ENCODE results near the gene TMCC3.
"Not testable (repeated sequence)": the region's sequence is repeated elsewhere in the genome, so short reads cannot be mapped to it uniquely, and the experiment has no call there.

Gene TMCC3

DNA sequence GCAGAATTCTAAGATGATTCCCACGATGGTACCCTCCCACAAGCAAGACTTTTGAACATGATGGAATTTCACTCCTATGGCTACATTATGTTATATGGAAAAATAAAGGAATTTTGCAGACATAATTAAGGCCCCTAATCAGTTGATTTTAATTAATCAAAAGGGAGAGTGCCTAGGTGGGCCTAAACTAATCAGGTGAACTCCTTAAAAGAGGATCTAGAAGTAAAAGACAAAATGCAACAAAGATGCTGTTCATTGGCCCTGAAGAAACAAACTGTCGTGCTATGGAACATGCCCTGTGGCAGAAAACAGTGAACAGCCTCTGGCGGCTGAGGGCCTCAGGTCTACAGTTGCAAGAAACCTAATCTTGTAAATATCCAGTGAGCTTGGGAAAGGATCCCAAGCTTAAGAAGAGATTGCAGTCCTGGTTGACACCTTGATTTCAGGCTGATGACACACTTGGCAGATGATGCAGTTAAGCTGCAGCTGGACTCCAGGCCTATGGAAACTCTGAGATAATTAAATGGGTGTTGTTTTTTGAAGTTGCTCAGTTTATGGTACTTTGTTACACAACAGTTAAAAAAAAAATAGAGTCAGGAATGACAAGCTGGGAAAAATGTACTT is 13.8 kb downstream of the TMCC3 start:
- no peak for DNase-seq (ENCODE audit: low read depth in 2 of 2)

DNA sequence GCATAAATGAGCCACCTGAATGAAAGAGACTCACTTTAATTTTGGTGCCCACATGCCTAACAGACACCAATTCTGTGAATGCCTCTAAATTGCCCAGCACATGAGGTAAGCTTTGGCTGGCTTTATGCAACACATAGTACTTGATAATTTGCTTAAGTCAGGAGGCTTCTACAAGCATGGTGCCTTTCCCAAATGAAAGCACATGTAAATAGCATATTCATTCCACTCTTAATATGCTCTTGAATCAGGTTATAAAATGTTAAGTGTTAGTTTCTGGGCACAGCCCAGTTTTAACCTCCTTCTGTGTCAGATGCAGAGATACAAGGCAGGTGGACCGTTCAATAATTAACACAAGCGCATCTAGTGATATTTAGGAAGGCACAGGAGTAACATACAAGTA is 15.6 kb downstream of the TMCC3 start:
- DNase-seq (ENCODE audit: low read depth in 2 of 2) = no peak

DNA sequence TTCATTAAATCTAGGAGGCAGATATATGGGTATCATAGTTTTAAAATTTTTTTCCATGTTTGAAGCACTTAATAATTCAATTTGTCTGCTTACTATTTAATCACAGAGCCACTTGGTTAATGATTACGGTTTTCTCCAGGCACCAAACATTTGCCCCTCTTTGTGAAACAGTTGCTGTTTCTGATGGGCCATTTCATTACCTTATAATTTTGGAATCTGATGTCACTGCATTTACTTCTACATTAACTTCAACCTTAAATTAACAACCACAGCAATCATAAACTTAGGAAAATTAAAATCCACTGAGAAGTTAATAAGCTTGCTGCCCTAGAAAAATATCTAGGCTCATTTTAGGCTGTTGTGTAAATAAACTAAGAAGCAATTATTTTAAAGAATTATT is 17.0 kb downstream of the TMCC3 start:
- DNase-seq (ENCODE audit: low read depth in 2 of 2) = no peak

DNA sequence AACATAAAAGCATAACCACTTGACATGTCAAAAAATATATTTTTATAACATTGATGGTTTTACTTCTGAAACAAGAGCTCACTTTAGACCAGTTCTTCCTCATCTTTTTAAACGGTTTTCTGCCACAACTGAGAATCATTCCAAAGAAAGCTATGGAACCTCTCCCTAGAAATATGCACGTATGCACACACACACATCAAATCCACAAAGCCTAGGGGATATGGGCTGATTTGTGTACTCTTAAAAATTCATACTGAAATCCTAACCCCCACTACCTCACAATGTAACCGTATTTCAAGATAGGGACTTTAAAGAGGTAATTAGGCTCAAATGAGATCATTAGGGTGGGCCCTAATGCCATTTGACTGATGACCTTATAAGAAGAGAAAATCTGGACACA is 19.3 kb downstream of the TMCC3 start:
- DNase-seq (ENCODE audit: low read depth in 2 of 2) = no peak

DNA sequence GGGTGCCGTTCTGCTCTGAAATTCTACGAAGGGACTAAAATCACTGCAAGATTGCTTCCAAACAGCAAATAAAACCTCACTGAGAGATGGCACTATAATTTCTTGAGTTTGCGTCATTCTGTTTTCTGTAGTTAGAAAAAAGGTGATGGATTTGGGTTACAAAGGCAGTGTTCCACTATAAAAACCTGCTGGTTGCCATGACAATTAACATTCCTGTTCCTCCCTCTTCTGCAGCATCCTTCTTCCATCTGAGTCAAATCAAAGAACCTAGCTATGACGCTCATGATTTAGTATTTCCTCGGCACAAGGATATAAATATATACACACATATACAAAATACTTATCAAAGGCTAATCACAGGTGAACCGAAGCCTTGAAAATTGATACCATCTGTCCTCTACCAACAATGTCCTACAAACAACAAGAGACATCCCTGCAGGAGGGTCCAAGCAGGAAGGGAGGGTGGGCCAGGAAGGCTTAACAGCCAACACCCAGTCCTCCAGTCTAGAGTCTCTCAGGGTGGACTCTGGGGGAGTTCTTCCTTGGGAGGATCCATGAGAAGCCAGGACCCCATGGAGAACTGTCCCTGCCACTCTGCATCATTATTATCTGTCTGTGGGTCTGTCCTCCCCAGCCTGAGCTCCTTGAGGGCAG is 21.4 kb downstream of the TMCC3 start:
- no peak for DNase-seq (ENCODE audit: low read depth in 2 of 2)

DNA sequence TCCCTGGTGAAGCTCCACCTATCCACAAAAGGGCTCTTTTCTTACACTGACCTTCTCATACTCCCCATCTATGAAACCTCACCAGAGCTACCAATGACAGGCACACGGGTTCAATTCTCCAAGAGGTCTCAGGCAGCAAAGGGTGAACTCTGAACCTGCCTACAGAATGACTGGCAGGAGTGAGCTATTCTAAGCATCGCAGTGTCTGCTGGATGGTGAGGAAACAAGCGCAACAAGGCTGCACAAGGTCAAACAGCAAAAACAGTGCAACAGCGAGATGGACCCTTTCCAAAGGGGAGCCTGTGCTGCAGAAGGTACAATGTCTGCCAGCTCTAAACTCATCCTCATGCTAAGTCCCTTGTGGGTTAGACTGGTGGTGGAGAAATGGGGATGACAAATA is 22.0 kb downstream of the TMCC3 start:
- DNase-seq (ENCODE audit: low read depth in 2 of 2) = no peak

DNA sequence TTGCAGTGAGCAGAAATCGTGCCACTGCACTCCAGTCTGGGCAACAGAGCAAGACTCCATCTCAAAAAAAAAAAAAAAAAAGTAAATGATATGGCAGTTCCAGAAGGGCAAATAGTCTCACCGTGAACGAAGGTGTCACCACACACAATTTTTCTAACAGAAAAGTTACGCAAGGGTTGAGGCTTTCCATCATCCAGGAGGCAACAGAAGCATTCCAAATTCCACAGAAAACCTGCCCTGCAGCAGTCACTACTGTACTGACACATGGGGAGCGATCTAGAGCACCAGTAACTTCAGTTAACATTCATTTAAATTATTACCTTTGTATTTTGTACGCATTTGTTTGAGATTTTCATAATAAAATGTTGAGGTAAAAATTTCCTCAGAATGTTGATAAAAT is 24.8 kb downstream of the TMCC3 start:
- no peak for DNase-seq (ENCODE audit: low read depth in 2 of 2)

DNA sequence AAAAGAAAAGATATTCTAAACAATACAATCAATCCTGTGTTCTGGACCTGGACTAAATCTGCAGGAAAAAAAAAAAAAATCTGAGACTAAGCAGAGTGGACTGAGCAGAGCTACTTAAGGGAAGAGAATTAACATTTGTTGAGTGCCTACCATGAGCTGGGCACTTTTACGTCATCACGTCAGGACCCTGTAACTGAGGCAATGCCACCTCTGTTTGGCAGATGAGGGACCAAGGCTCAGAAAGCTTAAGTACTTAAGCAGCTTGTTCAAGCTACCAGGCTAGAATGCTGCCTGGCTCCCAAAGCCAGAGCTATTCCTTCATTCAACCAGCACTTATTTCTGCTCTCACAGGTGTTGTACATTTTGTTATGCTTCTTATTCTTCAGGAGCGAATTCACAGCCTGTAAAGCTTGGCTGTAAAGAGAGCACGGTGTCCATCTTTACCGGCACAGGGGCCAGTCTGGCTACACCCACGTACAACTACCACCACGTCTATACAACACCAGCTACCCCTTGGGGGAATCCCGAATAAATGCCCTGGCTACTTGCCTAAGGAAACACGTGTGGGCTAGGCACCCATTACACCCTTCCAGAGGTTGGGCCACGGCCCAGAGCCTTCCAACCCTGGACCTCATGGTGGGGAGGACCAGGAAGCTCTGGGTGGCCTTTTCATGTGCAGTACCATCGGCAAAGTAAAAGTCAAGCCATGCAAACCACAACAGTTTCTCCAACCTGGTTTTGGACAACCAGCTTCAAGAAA is 27.0 kb downstream of the TMCC3 start:
- DNase-seq (ENCODE audit: low read depth in 2 of 2) = no peak

DNA sequence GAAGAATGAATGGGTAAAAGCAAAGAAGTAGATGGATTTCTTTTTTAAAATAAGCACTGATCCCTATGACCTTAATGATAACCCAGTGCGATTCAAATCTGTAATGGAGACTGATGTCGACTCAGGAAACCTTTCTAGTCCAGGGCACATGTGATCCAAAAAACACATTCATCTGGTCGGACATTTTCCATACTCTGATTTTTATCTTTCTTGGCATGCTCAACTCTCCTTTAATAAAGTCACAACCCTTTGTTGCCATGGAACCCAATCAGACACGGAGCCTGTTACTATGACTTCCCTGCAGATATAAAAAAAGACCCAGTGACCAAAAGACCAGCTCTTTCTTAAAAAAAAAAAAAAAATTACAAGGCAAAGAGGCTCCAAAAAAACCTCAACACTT is 27.9 kb downstream of the TMCC3 start:
- no peak for DNase-seq (ENCODE audit: low read depth in 2 of 2)

DNA sequence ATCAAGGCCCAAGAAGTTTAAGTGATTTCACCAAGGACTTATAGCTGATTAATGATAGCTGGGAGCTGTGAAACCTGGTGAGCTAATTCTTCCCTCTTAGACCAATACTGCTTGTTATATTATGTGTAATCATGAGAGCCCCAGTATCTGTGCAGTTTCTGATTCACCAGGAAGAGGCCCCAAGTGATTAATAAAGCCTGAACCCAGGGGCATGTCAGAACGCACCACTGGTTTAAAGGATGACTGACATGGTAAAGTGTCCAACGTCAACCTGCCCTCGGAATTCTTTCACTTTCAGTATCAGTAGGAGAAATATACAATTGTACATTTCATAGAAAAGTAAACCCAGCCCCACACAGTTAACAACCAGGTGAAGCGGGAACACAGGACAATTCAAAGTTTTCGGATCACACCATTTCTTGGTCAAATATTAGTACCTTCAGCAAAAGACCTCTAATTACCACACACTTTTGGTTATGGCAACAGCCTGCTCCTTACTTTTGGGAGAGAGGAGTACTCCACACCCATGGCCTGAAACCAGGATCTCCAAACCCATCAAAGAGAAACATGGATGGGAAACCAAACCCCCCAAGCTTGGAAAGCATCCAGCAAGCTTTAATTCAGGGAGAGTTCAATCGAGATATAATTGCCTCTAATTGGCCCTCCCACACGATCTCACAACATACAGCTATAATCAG is 28.5 kb downstream of the TMCC3 start:
- peak; percentile 25 to 49 for DNase-seq (ENCODE audit: low read depth in 2 of 2)

DNA sequence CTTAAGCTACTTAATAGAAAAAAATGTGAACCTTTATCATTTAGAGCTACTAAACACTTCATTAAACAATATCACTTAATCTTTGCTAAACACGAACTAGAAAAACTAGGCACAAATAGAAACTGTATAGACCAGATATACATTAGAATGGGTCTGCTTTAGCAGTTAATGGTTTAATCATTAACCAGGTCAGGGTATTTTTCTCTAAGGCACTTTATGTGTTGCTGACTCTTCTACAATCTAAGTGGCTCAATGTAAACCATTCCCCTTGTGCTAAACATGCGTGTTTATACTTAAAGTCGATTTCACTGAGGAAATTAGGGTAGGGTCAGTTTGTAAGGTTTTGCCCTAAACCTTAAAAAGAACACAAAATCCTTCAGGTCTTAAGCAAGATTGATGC is 29.7 kb downstream of the TMCC3 start:
- DNase-seq (ENCODE audit: low read depth in 2 of 2) = no peak

DNA sequence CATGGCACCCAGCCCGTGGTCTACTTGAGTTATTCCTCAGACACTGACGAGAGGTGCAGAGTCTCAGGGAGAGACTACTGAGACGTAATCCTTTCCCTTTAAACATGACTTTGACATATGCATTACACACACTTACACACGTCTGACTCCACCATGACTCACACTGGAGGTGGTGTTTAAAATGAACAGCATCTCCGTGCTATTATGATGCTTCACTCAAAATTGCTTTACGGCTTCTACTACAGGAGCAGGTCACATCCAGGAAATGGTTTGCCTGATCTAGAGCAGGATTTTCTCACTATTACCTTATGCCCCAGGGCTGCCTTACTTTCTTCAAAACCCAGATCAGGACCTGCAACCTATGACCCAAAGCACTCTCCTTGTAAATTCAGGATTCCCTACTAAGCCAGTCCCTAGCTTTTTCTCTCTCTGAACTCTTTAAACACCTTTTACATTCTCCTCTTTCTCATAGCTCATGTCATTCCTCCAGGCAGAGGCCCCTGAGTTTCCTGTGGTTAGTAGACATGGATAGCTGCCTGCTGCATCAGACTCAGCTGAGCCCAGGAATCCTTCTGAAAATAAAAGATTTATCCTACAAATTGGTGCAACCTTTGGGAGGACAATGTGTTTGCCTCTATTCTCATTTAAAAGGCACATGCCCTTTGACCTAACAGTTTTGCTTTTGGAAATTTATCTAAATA is 31.2 kb downstream of the TMCC3 start:
- DNase-seq (ENCODE audit: low read depth in 2 of 2) = peak in 1 of 2 donors; percentile 30

DNA sequence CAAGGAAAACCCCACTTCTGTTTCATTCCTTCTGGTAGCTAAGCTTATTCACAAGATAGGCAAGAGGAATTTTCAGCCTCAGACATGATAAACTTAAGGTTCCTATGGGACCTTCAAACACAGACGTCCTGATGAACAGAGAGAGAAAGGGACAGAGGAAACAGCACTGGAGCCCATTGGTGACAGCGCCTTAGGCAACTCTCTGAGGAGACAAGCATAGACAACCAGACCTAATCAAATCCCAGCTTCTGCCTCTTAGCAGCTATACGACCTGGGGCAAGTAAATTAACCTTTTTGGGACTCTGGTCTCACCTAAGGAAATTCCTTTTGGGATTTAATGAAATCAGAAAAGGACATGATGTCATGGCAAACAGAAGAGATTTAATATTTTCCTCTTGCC is 33.3 kb downstream of the TMCC3 start:
- DNase-seq (ENCODE audit: low read depth in 2 of 2) = no peak

DNA sequence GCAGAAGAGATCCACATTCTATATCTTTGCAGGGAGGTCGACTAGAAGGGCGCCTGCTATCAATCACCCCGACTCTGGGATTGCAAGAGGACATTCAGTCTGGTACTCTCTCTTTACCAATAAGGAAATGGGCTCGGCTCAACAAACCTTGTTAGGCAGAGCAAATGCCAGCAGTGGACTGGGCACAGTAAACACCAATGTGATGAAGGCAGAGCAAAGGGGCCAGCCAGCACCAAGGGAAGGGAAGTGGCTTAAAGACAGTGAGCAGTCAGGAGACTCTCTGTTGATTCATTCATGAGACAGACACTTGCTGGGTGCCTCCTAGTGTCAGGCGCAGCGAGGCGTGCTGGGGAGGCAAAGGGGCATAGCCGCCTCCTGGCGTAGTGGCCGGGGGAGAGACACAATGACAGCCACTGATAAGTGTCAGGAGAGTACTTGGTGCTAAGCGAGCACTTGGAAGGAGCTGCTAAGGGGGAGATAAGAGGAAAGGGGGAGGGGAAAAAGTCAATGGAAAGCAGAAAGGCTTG is 34.1 kb downstream of the TMCC3 start:
- DNase-seq (ENCODE audit: low read depth in 2 of 2) = no peak

DNA sequence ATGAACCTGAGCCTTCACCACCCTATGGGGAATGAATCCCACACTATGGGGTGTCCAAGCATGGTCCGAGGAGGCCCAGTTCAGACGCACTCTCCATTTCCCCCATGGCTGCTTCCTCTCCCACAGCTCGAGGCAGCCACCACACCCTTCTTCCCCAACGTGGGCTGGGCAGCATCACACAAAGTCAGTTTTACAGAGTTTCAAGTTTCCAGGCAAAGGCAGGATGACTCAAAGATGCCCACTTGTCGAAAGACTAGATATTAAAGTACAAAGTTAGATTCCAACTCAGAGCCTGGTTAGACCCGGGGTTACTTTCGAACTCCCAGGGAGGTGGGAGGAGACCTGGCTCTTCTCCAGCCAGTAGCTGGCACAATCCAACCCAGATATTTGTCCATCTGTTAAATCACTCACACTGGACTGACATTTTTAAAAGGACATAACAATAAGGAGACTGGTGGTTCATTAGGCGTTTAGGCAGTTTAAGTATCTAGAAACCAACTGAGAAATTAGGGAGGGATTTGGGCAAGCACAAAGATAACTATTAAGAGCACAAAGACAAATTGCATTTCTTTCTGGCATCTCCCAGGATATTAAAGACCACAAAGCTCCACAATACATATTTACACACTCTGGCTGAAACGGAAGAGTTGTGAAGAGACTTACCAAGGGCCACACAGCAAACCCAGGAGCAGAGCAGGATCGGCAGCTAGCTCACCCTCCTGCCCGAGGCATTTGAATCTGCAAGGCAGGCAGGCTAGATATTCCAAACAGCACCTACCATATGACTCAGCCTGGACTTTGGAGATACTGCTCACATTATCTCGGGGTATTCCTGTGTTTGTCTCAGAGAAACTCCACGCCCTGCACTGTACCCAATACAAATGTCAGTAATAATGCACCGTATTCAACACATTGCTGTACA is 34.8 kb downstream of the TMCC3 start:
- no peak for DNase-seq (ENCODE audit: low read depth in 2 of 2)

DNA sequence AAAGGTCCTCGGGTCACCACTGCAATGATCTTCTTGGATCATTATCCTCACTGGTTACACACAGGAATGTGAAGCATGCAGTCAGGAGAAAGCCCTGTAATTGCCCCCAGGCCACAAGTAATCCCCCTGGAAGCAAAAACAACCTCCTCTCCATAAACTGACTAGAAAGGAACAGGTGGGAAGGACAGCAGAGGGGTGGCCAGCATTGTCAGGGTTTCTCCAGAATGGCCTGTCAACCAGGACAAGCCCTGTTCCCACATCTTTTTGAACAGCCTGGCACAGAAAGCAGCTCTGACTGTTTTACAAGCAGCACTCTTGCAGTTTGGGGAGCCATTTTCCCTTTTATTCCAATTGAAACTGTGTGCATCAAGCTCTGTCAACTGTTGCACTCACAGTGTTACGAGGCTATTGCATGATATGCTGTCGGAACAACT is 36.1 kb downstream of the TMCC3 start:
- no peak for DNase-seq (ENCODE audit: low read depth in 2 of 2)

DNA sequence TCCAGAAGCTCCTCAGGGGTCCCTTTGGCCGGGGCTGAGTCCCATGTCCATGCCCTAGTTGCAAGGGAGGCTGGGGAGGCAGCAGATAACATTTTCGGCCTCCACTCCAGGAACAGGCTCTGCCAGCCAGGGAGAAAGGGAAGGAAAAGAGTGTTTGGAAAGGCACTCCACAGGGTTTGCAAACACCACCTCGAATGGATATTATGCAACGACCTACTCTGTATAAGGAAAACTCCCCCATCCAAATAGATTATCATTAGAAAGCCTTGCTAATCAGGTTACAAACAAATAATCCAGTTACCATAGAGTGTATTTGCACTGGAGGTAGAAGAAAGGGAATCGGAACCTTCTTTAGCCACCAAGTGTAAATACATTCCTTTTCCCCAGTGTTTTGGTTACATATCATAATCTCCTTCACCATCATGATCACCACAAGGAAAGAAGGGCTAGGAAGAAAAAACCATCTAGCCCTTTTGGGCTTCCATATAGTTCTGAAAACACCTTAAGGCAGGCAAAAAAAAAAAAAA is 40.4 kb downstream of the TMCC3 start:
- DNase-seq (ENCODE audit: low read depth in 2 of 2) = no peak

DNA sequence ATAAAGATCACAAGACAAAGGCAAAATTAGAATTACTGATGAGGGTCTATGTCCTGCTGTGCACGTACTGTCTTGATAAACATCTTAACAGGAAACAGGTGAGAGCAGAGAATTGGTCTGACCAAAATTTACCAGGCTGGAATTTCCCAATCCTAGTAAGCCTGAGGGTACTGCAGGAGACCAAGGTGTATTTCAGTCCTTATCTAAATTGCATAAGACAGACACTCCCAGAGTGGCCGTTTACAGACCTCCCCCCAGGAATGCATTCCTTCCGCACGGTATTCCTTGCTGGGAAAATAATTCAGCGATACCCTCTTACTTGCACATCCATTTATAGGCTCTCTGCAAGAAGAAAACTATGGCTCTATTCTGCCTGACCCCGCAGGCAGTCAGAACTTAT is 43.5 kb downstream of the TMCC3 start:
- not testable (repeated sequence) for DNase-seq (ENCODE audit: low read depth in 2 of 2)

DNA sequence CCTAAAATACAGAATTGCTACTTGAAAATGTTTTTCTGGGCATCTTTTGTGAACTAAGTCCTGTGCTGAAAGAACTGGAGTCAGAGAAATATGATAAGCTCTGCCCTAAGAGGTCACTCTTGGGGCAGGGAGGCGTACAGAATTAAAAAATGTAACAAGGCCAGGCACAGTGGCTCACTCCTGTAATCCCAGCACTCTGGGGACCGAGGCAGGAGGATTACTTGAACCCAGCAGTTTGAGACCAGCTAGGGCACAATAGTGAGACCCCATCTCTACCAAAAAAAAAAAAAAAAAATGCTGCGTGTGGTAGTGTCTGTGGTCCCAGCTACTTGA is 46.0 kb downstream of the TMCC3 start:
- no peak for DNase-seq (ENCODE audit: low read depth in 2 of 2)

All from stimulated activated CD4-positive, alpha-beta T cell treated with anti-CD3 and anti-CD28 coated beads, Interleukin-4, amount 100 ng/mL, for 48 hours (primary cell).